T-cell (primary cell): ENCODE data around the gene KANSL3. TPM values are rescaled to one million over a fixed set of nuclear protein-coding genes. Genes with fewer than 3 reads are reported as not detected.

Experiments
- ATAC-seq, 4 experiments: fragments of 200-7000 bp in 3 of 4; fragments of 150-1000 bp in 1 of 4; cut with Tn5 transposase; replicated peaks in 1 of 4; 1 replicate in 3 of 4; 2 replicates in 1 of 4; pipeline ENCODE4 v1.10.0; 2021; ENCODE audit warnings: moderate library complexity in 3 of 4, mild to moderate bottlenecking in 2 of 4, moderate number of reproducible peaks in 1 of 4
- CTCF ChIA-PET, 2 donors: fragments of 300-600 bp; sonication (Branson Sonifier 250); formaldehyde crosslinking; loops; one replicate each; lab custom pipeline; 2022; ENCODE audit warnings: antibody characterized with exemption in 2 of 2; lab: Charles Lee
- POLR2A ChIA-PET, 2 donors: fragments of 300-600 bp; sonication (Branson Sonifier 250); formaldehyde crosslinking; loops; one replicate each; lab custom pipeline; 2022; ENCODE audit warnings: antibody characterized with exemption in 2 of 2; lab: Charles Lee
- DNase-seq, 35 experiments: peaks; one replicate each; pipeline versions ENCODE4 v3.0.0 to v3.0.0-alpha.2; 2013 to 2023
- H3K27ac ChIP-seq: one replicate; pipeline ENCODE4 v1.5.1; 2013; ENCODE audit warnings: low read length
- H3K27me3 ChIP-seq, 2 experiments: replicated peaks in 1 of 2; 1 replicate in 1 of 2; 2 replicates in 1 of 2; pipeline versions ENCODE4 v1.6.1 to v1.7.0; 2013; ENCODE audit warnings: low read length in 1 of 2, mixed read lengths in 1 of 2; ENCODE audit not compliant: control insufficient read depth in 2 of 2, insufficient read depth in 2 of 2; ENCODE audit errors: extremely low read depth in 1 of 2
- H3K36me3 ChIP-seq, 2 donors: 1 replicate in 1 of 2; 2 replicates in 1 of 2; pipeline versions ENCODE4 v1.6.1 to v1.7.0; 2013; ENCODE audit warnings: low read length in 1 of 2; ENCODE audit not compliant: control insufficient read depth in 2 of 2, insufficient read depth in 1 of 2; ENCODE audit errors: extremely low read depth in 1 of 2
- H3K4me1 ChIP-seq, 2 experiments: 1 replicate in 1 of 2; 2 replicates in 1 of 2; pipeline versions ENCODE4 v1.6.1 to v1.7.0; 2013; ENCODE audit warnings: low read length in 2 of 2, mixed read lengths in 1 of 2; ENCODE audit not compliant: insufficient read depth in 2 of 2, control insufficient read depth in 1 of 2; ENCODE audit errors: extremely low read depth in 1 of 2
- H3K4me3 ChIP-seq, 2 donors: 1 replicate in 1 of 2; 2 replicates in 1 of 2; pipeline versions ENCODE4 v1.5.1 to v1.7.0; 2013; ENCODE audit warnings: mild to moderate bottlenecking in 2 of 2, low read length in 1 of 2, moderate library complexity in 1 of 2; ENCODE audit not compliant: control insufficient read depth in 1 of 2; ENCODE audit errors: extremely low read depth in 1 of 2
- H3K9me3 ChIP-seq: 2 replicates; pipeline ENCODE4 v1.7.0; 2013
- H3K27ac Mint-ChIP-seq, 2 donors: one replicate each; pipeline ENCODE4 v1.8.0; 2020 to 2021; ENCODE audit warnings: mild to moderate bottlenecking in 2 of 2, mixed read lengths in 2 of 2
- H3K27me3 Mint-ChIP-seq, 2 donors: one replicate each; pipeline ENCODE4 v1.8.0; 2021 to 2022; ENCODE audit warnings: mixed read lengths in 2 of 2
- H3K36me3 Mint-ChIP-seq: one replicate; pipeline ENCODE4 v1.8.0; 2021; ENCODE audit warnings: mixed read lengths
- H3K4me1 Mint-ChIP-seq, 3 donors: one replicate each; pipeline ENCODE4 v1.8.0; 2020 to 2022; ENCODE audit warnings: mixed read lengths in 3 of 3, mild to moderate bottlenecking in 1 of 3
- H3K4me3 Mint-ChIP-seq, 3 donors: one replicate each; pipeline ENCODE4 v1.8.0; 2020 to 2022; ENCODE audit warnings: mild to moderate bottlenecking in 3 of 3, mixed read lengths in 3 of 3, moderate library complexity in 3 of 3
- H3K9me3 Mint-ChIP-seq, 3 donors: one replicate each; pipeline ENCODE4 v1.8.0; 2020 to 2022; ENCODE audit warnings: mixed read lengths in 3 of 3
- WGBS: methylation state at CpG from one replicate; pipeline ENCODE4 v1.1.5; 2013; ENCODE audit warnings: missing lambda C conversion rate; ENCODE audit not compliant: insufficient coverage; 5-methylcytosine and 5-hydroxymethylcytosine counted together
- total RNA-seq, 35 experiments: library from RNA in 6 of 35; stranded (reverse) in 6 of 35; fragments of 120-200 nt in 1 of 35; gene quantifications; one replicate each; pipeline versions ENCODE4 v1.2.1 to v1.2.4 and lab custom pipeline; 2013 to 2026

Gene KANSL3
- total RNA-seq, 5 donors from 2014 or later (not counting 1 experiment from before 2014, with no cell fraction given) = 55.1 to 67.6 (median 60.2) TPM

GRCh38 chr2:96551605-96552314, 86.4 kb downstream of the KANSL3 start:
- ATAC-seq (peak in 1 of 4 experiments; percentile 3), DNase-seq (peak in 1 of 35 experiments; percentile 11)
- H3K27me3 ChIP-seq = no peaks in the 10 kb centered on the region
- peaks cover 24 to 59% of the 10 kb centered on the region in 2 donors for H3K36me3 ChIP-seq
- CTCF ChIA-PET = interaction anchor here in 1 of 2 donors (3.6 kb wide), 1 partner anchor 12 kb away, joined by 48 read pairs; the partner anchor contains the start of gene ARID5A
- Mint-ChIP-seq H3K36me3 (peaks cover 15% of the 10 kb centered on the region), H3K4me1 (peaks cover 31 to 41% (median 37%) of the 10 kb centered on the region in 3 donors), H3K27ac (no peak overlapping the region), H3K9me3 (no peaks in the 10 kb centered on the region), H3K4me3 (peak overlapping the region in 1 of 3 donors; percentile 49), H3K27me3 (no peaks in the 10 kb centered on the region)
- no peak overlapping the region for H3K4me3 ChIP-seq
- POLR2A ChIA-PET = interaction anchor here (0.8 to 1.9 kb wide), 2 partner anchors 11 to 13 kb away, joined by 3 to 5 read pairs; no protein-coding TSS in a partner anchor
- H3K27ac ChIP-seq = no peak overlapping the region
- H3K9me3 ChIP-seq = no peaks in the 10 kb centered on the region
- H3K4me1 ChIP-seq = peaks cover 5 to 30% of the 10 kb centered on the region in 2 experiments
- WGBS = 88% methylated on average over 18 of the region's 25 CpGs

- Histone ChIP-seq H3K4me3 (no peak overlapping the region), H3K4me1 (peaks cover 12 to 37% of the 10 kb centered on the region in 2 experiments), H3K9me3 (no peaks in the 10 kb centered on the region), H3K36me3 (peaks cover 29 to 65% of the 10 kb centered on the region in 2 donors), H3K27ac (no peak overlapping the region), H3K27me3 (no peaks in the 10 kb centered on the region)
- POLR2A ChIA-PET = interaction anchor here in 1 of 2 donors (1.9 kb wide), 1 partner anchor 11 kb away, joined by 5 read pairs; no protein-coding TSS in a partner anchor
- DNase-seq = no peak
- CTCF ChIA-PET = interaction anchor here in 1 of 2 donors (3.6 kb wide), 1 partner anchor 11 kb away, joined by 48 read pairs; the partner anchor contains the start of gene ARID5A
- ATAC-seq = no peak
- peaks cover 20% of the 10 kb centered on the region for H3K36me3 Mint-ChIP-seq
- no peak overlapping the region for H3K27ac Mint-ChIP-seq
- no peak overlapping the region for H3K4me3 Mint-ChIP-seq
- WGBS = 96% methylated on average over 10 of the region's 14 CpGs
- peaks cover 39 to 44% (median 41%) of the 10 kb centered on the region in 3 donors for H3K4me1 Mint-ChIP-seq
- no peaks in the 10 kb centered on the region for H3K27me3 Mint-ChIP-seq
- H3K9me3 Mint-ChIP-seq = no peaks in the 10 kb centered on the region
Measured at GRCh38 chr2:96550787-96551604, 87.1 kb downstream of the KANSL3 start.

GRCh38 chr2:96549967-96550786, 87.9 kb downstream of the KANSL3 start:
- DNase-seq (no peak), ATAC-seq (no peak)
- Mint-ChIP-seq H3K4me1 (peaks cover 47 to 52% (median 48%) of the 10 kb centered on the region in 3 donors), H3K9me3 (no peaks in the 10 kb centered on the region), H3K36me3 (peaks cover 24% of the 10 kb centered on the region), H3K27ac (no peak overlapping the region), H3K4me3 (peak overlapping the region in 1 of 3 donors; percentile 31), H3K27me3 (no peaks in the 10 kb centered on the region)
- Histone ChIP-seq H3K27ac (no peak overlapping the region), H3K36me3 (peaks cover 29 to 66% of the 10 kb centered on the region in 2 donors), H3K4me3 (no peak overlapping the region), H3K9me3 (no peaks in the 10 kb centered on the region), H3K4me1 (peaks cover 16 to 45% of the 10 kb centered on the region in 2 experiments), H3K27me3 (no peaks in the 10 kb centered on the region)
- WGBS = 93% methylated on average over 55 of the region's 61 CpGs
- CTCF ChIA-PET = no interaction called here
- POLR2A ChIA-PET = interaction anchor here (0.6 to 1.9 kb wide), 3 partner anchors 10 to 285 kb away, joined by 3 to 5 read pairs (median 4); no protein-coding TSS in a partner anchor

- no peak overlapping the region for H3K27ac ChIP-seq
- peaks cover 29 to 70% of the 10 kb centered on the region in 2 donors for H3K36me3 ChIP-seq
- no peak for ATAC-seq
- CTCF ChIA-PET = no interaction called here
- peaks cover 50 to 54% (median 50%) of the 10 kb centered on the region in 3 donors for H3K4me1 Mint-ChIP-seq
- no peaks in the 10 kb centered on the region for H3K9me3 Mint-ChIP-seq
- peaks cover 29% of the 10 kb centered on the region for H3K36me3 Mint-ChIP-seq
- no peaks in the 10 kb centered on the region for H3K9me3 ChIP-seq
- 100% methylated on average over 1 of the region's 4 CpGs for WGBS
- H3K27ac Mint-ChIP-seq = no peak overlapping the region
- H3K27me3 ChIP-seq = no peaks in the 10 kb centered on the region
- H3K4me3 Mint-ChIP-seq = peak overlapping the region in 1 of 3 donors; percentile 31
- DNase-seq = no peak
- no peaks in the 10 kb centered on the region for H3K27me3 Mint-ChIP-seq
- H3K4me3 ChIP-seq = no peak overlapping the region
- POLR2A ChIA-PET = interaction anchor here (0.6 to 1.0 kb wide), 2 partner anchors 10 to 286 kb away, joined by 3 to 4 read pairs; no protein-coding TSS in a partner anchor
- H3K4me1 ChIP-seq = peaks cover 16 to 49% of the 10 kb centered on the region in 2 experiments
Measured at GRCh38 chr2:96549466-96549785, 88.7 kb downstream of the KANSL3 start.

- ChIA-PET CTCF (interaction anchor here in 1 of 2 donors (1.0 kb wide), 1 partner anchor 10 kb away, joined by 3 read pairs; no protein-coding TSS in a partner anchor), POLR2A (interaction anchor here (0.5 to 2.3 kb wide), 7 partner anchors 9 to 275 kb away, joined by 3 to 15 read pairs (median 3); no protein-coding TSS in a partner anchor)
- peaks cover 29 to 74% of the 10 kb centered on the region in 2 donors for H3K36me3 ChIP-seq
- H3K4me1 Mint-ChIP-seq = peaks cover 50 to 55% (median 50%) of the 10 kb centered on the region in 3 donors
- ATAC-seq = no peak
- H3K4me3 ChIP-seq = no peak overlapping the region
- peak overlapping the region in 1 of 2 donors; percentile 64 for H3K27ac Mint-ChIP-seq
- no peak overlapping the region for H3K4me3 Mint-ChIP-seq
- no peaks in the 10 kb centered on the region for H3K27me3 ChIP-seq
- H3K9me3 Mint-ChIP-seq = no peaks in the 10 kb centered on the region
- H3K9me3 ChIP-seq = no peaks in the 10 kb centered on the region
- no peak for DNase-seq
- peaks cover 16 to 46% of the 10 kb centered on the region in 2 experiments for H3K4me1 ChIP-seq
- H3K27ac ChIP-seq = no peak overlapping the region
- peaks cover 35% of the 10 kb centered on the region for H3K36me3 Mint-ChIP-seq
- 97% methylated on average over 20 of the region's 24 CpGs for WGBS
- no peaks in the 10 kb centered on the region for H3K27me3 Mint-ChIP-seq
Measured at GRCh38 chr2:96548558-96549465, 89.3 kb downstream of the KANSL3 start.
